HG02981 (cell line): ENCODE results near the gene TSPAN31.

Experiments
- ATAC-seq: cut with Tn5 transposase; IDR thresholded peaks from one replicate; pipeline ENCODE4 v1.9.1; 2021; ENCODE audit warnings: mild to moderate bottlenecking, moderate library complexity; ENCODE audit not compliant: unreplicated experiment

Gene TSPAN31

GRCh38 chr12:57744777-57745484 is at the start of gene TSPAN31:
TSPAN31 (plus strand) TSS chr12:57745039; CDS start chr12:57745155, 116 bp downstream.
- ATAC-seq = peak; percentile 75

GRCh38 chr12:57695770-57696432 is 48.9 kb upstream of the TSPAN31 start:
- no peak for ATAC-seq

GRCh38 chr12:57697076-57697475 is 47.8 kb upstream of the TSPAN31 start:
- ATAC-seq = no peak

- ATAC-seq = no peak
Measured at GRCh38 chr12:57698414-57698813, 46.4 kb upstream of the TSPAN31 start.

- ATAC-seq = no peak
Measured at GRCh38 chr12:57700317-57700716, 44.5 kb upstream of the TSPAN31 start.

- ATAC-seq = no peak
Measured at GRCh38 chr12:57707250-57707649, 37.6 kb upstream of the TSPAN31 start.

GRCh38 chr12:57708296-57708695 is 36.5 kb upstream of the TSPAN31 start:
- ATAC-seq = no peak

- ATAC-seq = no peak
Measured at GRCh38 chr12:57712701-57713100, 32.1 kb upstream of the TSPAN31 start.

- no peak for ATAC-seq
Measured at GRCh38 chr12:57713209-57713608, 31.6 kb upstream of the TSPAN31 start.

GRCh38 chr12:57715036-57715748 is 29.6 kb upstream of the TSPAN31 start:
- ATAC-seq = peak; percentile 69

GRCh38 chr12:57715786-57716185 is 29.1 kb upstream of the TSPAN31 start:
- ATAC-seq = no peak

GRCh38 chr12:57716305-57716704 is 28.5 kb upstream of the TSPAN31 start:
- no peak for ATAC-seq

GRCh38 chr12:57717131-57717530 is 27.7 kb upstream of the TSPAN31 start:
- no peak for ATAC-seq

- ATAC-seq = no peak
Measured at GRCh38 chr12:57717846-57718640, 26.8 kb upstream of the TSPAN31 start.

GRCh38 chr12:57718641-57719528 is 26.0 kb upstream of the TSPAN31 start:
- ATAC-seq = no peak

GRCh38 chr12:57719777-57720605 is 24.8 kb upstream of the TSPAN31 start:
- ATAC-seq = no peak

GRCh38 chr12:57720606-57721595 is 23.9 kb upstream of the TSPAN31 start:
- ATAC-seq = no peak
